GM19043 (cell line): ENCODE results near the gene CSF2RB.

Experiments
- ATAC-seq: cut with Tn5 transposase; IDR thresholded peaks from one replicate; pipeline ENCODE4 v1.9.1; 2021; ENCODE audit warnings: low read depth; ENCODE audit not compliant: unreplicated experiment

Gene CSF2RB

GRCh38 chr22:36934418-36935312, 21.2 kb downstream of the CSF2RB start:
- no peak for ATAC-seq

- ATAC-seq = no peak
These were observed 21.8 kb downstream of the CSF2RB start for GRCh38 chr22:36935313-36935610.

GRCh38 chr22:36935694-36936093, 22.3 kb downstream of the CSF2RB start:
- ATAC-seq = no peak

GRCh38 chr22:36936362-36937116, 23.1 kb downstream of the CSF2RB start:
- ATAC-seq = no peak

GRCh38 chr22:36937319-36938027, 24.0 kb downstream of the CSF2RB start:
- ATAC-seq = no peak

- no peak for ATAC-seq
These were observed 24.6 kb downstream of the CSF2RB start for GRCh38 chr22:36938028-36938425.

GRCh38 chr22:36938886-36939285, 25.5 kb downstream of the CSF2RB start:
- ATAC-seq = no peak

- no peak for ATAC-seq
These were observed 27.2 kb downstream of the CSF2RB start for GRCh38 chr22:36940676-36941075.

- no peak for ATAC-seq
These were observed 29.1 kb downstream of the CSF2RB start for GRCh38 chr22:36942556-36942955.

GRCh38 chr22:36946421-36947158, 33.2 kb downstream of the CSF2RB start:
- ATAC-seq = no peak

GRCh38 chr22:36948273-36949225, 35.1 kb downstream of the CSF2RB start:
- ATAC-seq = no peak

- ATAC-seq = no peak
These were observed 37.6 kb downstream of the CSF2RB start for GRCh38 chr22:36950797-36951590.

GRCh38 chr22:36951746-36952145, 38.3 kb downstream of the CSF2RB start:
- ATAC-seq = no peak

- ATAC-seq = no peak
These were observed 40.0 kb downstream of the CSF2RB start for GRCh38 chr22:36953239-36954080.

- ATAC-seq = no peak
These were observed 41.0 kb downstream of the CSF2RB start for GRCh38 chr22:36954251-36955014.

GRCh38 chr22:36955691-36956090, 42.3 kb downstream of the CSF2RB start:
- ATAC-seq = no peak

GRCh38 chr22:36958366-36958765, 44.9 kb downstream of the CSF2RB start:
- no peak for ATAC-seq
